ENCODE results near the gene TUBGCP4. TPM values are rescaled to one million over a fixed set of nuclear protein-coding genes. Genes with fewer than 3 reads are reported as not detected.
"Not testable (repeated sequence)": the region's sequence is repeated elsewhere in the genome, so short reads cannot be mapped to it uniquely, and the experiment has no call there.

Gene TUBGCP4
- polyA plus RNA-seq, 3 donors, result 26.6 to 31.8 (median 27.0) TPM

DNA sequence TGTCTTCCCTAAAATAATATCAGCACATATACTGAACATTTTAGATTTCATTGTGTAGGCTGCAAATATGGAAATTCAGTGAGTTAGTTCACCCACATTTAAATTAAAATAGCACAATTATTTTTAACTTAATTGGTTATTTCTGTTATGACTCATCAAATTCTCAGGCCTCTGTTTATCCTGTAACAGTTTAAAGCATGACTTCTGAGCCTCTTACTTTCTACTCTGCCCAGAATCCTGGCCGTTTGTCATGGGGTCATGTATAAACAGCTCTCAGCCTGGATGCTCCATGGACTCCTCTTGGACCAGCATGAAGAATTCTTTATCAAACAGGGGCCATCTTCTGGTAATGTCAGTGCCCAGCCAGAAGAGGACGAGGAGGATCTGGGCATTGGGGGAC is 12.2 kb downstream of the TUBGCP4 start:
- DNase-seq (ENCODE audit: extremely low read depth in 1 of 11, low read depth in 9 of 11, low spot score in 4 of 11), result no peak

DNA sequence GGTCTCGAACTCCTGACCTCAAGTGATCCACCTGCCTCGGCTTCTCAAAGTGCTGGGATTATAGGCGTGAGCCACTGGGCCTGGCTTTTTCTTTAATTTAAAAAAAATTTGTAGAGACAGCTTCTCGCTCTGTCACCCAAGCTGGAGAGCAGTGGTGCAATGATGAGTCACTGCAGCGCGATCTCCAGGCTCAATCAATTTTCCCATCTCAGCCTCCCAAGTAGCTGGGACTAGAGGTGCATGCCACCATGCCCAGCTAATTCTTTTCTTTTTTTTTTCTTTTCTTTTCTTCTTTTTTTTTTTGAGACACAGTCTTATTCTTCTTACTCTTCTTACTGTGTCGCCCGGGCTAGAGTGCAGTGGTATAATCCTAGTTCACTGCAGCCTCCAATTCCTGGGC is 19.8 kb downstream of the TUBGCP4 start:
- DNase-seq (ENCODE audit: extremely low read depth in 1 of 11, low read depth in 9 of 11, low spot score in 4 of 11), result no peak

DNA sequence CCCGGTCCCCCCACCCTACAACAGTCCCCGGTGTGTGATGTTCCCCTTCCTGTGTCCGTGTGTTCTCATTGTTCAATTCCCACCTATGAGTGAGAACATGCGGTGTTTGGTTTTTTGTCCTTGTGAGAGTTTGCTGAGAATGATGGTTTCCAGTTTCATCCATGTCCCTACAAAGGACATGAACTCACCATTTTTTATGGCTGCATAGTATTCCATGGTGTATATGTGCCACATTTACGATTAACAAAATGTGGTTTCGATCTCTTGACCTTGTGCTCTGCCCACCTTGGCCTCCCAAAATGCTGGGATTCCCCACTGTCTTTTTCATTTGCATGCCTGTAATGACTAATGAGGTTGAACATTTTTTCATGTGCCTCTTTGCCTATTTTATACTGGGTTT is 22.7 kb downstream of the TUBGCP4 start:
- DNase-seq (ENCODE audit: extremely low read depth in 1 of 11, low read depth in 9 of 11, low spot score in 4 of 11), result not testable (repeated sequence)

- no peak for DNase-seq (ENCODE audit: extremely low read depth in 1 of 11, low read depth in 9 of 11, low spot score in 4 of 11)
Observed at GRCh38 chr15:43402255-43402654, 31.4 kb downstream of the TUBGCP4 start.

GRCh38 chr15:43403616-43404015 is 32.7 kb downstream of the TUBGCP4 start:
- DNase-seq (ENCODE audit: extremely low read depth in 1 of 11, low read depth in 9 of 11, low spot score in 4 of 11), result no peak

DNA sequence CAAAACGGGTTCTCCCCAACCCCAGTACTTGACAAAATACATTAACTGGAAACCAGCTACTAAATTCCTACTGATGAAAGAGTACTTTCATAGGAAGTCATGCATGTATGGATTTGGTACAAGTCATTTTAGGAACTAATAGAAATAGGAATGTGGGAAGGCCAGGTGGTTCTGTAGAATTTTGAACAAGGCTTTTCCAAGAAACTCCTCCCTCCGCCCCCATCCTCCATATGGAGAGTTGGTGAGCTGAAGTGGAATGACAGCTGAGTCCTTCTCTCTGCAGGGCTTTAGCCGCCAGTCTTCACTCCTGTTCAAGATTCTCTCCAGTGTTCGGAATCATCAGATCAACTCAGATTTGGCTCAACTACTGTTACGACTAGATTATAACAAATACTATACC is 33.2 kb downstream of the TUBGCP4 start:
- DNase-seq (ENCODE audit: extremely low read depth in 1 of 11, low read depth in 9 of 11, low spot score in 4 of 11), result no peak

DNA sequence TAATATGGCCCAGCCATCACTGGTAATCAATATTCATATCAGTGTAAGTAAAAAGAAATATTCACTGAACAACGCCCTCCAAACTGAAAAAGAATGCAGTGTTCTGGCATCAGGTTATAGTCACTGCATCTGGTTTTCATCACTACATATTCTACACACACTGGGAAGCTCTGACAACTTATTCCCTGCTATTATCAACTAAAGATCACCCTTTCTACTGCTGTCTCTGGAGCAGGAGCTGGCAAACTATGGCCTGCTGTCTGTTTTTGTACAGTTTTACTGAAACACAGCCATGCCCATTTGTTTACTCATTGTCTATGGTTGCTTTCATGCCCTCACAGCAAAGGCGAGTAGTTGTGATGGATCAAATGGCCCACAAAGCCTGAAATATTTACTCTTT is 35.3 kb downstream of the TUBGCP4 start:
- no peak for DNase-seq (ENCODE audit: extremely low read depth in 1 of 11, low read depth in 9 of 11, low spot score in 4 of 11)

DNA sequence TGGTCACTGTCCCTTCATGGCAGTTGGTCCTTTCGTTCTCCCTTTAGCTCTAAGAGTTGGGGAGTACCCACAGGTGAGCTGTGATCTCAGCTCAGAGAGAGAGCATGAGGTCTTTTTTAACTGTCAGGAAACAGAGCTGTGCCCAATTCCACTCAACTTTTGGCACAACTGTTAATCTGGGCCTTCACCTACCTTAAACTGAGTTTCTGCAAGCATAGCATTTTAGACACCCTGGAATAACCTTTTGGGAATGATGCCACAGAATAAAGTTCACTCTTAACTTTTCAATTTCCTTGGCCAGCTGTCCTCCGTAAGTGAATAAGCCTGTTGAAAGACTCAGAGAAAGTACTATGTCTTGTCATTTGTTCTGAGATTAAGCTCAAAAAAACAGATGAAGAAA is 35.9 kb downstream of the TUBGCP4 start:
- no peak for DNase-seq (ENCODE audit: extremely low read depth in 1 of 11, low read depth in 9 of 11, low spot score in 4 of 11)

DNA sequence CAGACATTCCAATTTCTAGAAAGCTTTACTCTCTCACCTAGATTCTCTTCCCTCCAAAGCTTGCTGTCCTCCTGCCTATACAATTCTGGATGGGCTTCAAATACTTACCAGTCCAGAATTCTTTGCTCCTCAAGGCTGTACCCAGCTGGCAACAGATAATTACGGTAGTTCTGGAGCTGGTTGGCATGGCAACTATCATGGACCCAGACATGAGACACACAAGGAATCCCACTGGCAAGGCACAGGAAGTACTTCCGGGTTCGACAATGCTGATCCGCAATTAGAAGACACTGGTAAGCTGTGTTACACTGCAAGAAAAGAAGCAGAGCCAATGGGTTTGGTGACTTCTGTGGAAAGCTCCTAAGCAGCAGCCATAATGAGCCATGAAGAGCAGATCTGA is 37.9 kb downstream of the TUBGCP4 start:
- DNase-seq (ENCODE audit: extremely low read depth in 1 of 11, low read depth in 9 of 11, low spot score in 4 of 11), result no peak

DNA sequence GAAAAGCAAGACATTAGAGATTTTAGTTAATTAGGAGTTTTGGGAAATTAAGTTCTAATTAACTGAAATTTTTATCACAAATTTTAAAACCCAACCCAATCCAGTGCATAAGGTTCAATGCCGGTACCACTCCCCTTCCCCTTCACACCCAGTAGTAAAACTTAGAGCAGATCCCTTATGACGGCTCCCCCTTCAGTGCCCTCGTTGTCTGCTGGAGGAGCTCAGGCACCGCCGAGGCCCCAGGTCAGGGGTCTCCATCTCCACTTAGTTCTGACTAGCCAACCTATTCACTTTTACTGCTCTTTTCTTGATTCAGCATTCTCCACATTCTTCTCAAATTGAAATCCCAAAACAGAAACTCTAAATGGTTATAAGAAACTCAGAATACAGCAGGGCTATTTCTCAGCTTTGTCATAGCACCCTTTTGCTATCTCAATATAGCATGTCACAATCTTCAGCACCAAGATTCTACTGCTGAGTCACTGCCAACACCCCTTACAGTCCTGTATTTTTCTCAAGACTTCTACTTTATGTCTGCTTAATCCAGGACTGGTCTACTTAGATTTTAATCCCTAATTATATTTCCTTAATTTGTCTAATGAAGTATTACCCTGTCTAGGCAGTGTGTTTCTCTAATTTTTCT is 39.8 kb downstream of the TUBGCP4 start:
- DNase-seq (ENCODE audit: extremely low read depth in 1 of 11, low read depth in 9 of 11, low spot score in 4 of 11), result no peak

DNA sequence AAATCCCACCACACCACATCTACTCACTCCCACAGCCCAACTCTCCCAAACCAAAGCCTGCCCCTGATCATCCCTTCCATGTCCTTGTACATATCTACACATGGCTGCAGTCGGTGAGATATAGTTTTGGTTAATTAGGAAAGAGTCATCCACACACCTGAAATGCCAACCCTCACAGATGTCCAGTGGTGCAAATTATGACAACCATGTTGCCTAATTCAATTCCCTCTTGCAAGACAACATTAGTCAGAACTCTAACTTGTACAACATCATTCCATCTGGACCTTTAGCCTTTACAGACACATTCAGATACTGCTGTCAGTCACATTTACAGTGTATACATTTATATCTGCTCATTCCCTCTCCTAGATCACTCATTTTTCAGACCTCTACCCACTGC is 41.2 kb downstream of the TUBGCP4 start:
- no peak for DNase-seq (ENCODE audit: extremely low read depth in 1 of 11, low read depth in 9 of 11, low spot score in 4 of 11)

DNA sequence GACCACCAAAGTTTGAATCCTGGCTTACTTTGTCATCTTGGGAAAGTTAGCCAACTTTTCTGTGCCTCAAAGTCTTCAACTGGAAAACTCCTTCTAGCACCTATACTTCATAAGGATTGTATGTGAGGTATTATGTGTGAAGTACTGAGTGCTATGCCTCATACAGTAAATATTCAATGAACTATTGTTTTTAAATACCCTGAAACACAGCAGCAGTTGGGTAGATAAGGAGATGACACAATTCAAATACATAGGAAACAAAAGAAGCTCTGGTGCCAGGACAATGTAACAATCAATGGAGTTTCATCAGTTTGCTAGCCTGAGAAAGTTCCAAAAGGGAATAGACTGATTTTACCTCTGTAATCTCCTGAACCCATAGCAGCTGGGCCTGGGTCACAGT is 43.3 kb downstream of the TUBGCP4 start:
- no peak for DNase-seq (ENCODE audit: extremely low read depth in 1 of 11, low read depth in 9 of 11, low spot score in 4 of 11)

- no peak for DNase-seq (ENCODE audit: extremely low read depth in 1 of 11, low read depth in 9 of 11, low spot score in 4 of 11)
Observed at GRCh38 chr15:43420435-43420834, 49.5 kb downstream of the TUBGCP4 start.

- no peak for DNase-seq (ENCODE audit: extremely low read depth in 1 of 11, low read depth in 9 of 11, low spot score in 4 of 11)
Observed at GRCh38 chr15:43420876-43421275, 50.0 kb downstream of the TUBGCP4 start.

DNA sequence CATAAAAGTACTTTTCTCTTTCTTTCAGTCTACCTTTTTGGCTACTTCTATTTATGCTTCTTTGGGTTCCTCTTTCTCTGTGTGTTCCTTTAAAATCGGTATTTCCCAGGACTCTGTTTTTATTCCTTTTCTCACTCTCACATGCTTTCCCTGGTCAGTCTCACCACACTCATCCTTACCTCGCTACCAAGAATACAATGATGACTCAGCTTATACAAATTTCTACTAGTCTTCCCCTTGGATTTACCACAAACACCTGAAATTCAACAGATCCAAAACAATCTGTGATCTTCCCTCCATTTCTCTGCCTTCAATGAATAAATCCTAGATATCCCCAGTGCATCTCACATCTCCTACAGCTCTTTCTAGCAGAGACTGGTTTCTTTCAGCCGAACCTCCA is 52.9 kb downstream of the TUBGCP4 start:
- DNase-seq (ENCODE audit: extremely low read depth in 1 of 11, low read depth in 9 of 11, low spot score in 4 of 11), result no peak

DNA sequence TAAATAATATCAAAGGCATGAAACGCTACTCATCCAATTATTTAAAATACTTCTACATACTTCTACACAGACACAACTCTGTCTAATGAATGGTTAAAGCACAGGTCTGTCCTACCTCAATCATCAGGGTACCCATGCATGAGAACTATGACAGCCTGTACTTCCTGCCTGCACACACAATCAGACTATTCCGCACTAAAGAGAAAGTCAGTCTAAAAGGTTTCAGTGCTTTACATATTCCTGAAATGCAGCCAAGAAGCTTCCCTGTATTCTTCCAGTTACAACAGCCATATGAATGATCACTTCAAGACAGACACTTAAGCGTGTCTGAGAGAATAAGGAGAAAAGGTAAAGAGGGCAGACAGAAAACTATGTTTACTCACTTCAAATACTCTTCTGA is 58.8 kb downstream of the TUBGCP4 start:
- no peak for DNase-seq (ENCODE audit: extremely low read depth in 1 of 11, low read depth in 9 of 11, low spot score in 4 of 11)

GRCh38 chr15:43433165-43433564 is 62.3 kb downstream of the TUBGCP4 start:
- DNase-seq (ENCODE audit: extremely low read depth in 1 of 11, low read depth in 9 of 11, low spot score in 4 of 11), result no peak

- no peak for DNase-seq (ENCODE audit: extremely low read depth in 1 of 11, low read depth in 9 of 11, low spot score in 4 of 11)
Observed at GRCh38 chr15:43433661-43434303, 62.9 kb downstream of the TUBGCP4 start.

- DNase-seq (ENCODE audit: extremely low read depth in 1 of 11, low read depth in 9 of 11, low spot score in 4 of 11), result no peak
Observed at GRCh38 chr15:43434446-43434845, 63.5 kb downstream of the TUBGCP4 start.

DNA sequence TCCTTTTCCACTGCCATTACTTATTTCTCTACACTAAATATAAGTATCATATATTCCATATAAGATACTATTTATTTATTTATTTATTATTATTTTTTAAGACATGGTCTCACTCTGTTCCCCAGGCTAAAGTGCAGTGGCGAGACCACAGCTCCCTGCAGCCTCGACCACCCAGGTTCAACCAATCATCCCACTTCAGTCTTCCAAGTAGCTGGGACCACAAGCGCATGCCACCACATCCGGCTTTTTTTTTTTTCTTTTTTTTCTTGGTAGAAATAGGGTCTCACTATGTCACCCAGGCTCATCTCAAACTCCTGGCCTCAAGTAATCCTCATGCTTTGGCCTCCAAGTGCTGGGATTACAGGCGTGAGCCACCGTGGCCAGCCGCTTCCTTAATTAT is 65.5 kb downstream of the TUBGCP4 start:
- DNase-seq (ENCODE audit: extremely low read depth in 1 of 11, low read depth in 9 of 11, low spot score in 4 of 11), result no peak

- DNase-seq (ENCODE audit: extremely low read depth in 1 of 11, low read depth in 9 of 11, low spot score in 4 of 11), result no peak
Observed at GRCh38 chr15:43439268-43439667, 68.4 kb downstream of the TUBGCP4 start.

All from renal cortex interstitium (tissue), 11 donors.